Body of pancreas (tissue), 4 donors: Measurements from ENCODE around the gene ZNF205. TPM values are rescaled to one million over a fixed set of nuclear protein-coding genes. Genes with fewer than 3 reads are reported as not detected.

Experiments used
- ATAC-seq: fragments of 150-250 bp; one replicate; pipeline ENCODE4 v1.9.1; 2016
- DNase-seq, 4 donors: peaks; one replicate each; pipeline ENCODE4 v3.0.0-alpha.2; 2019
- H3K27ac ChIP-seq, 4 donors: fragments of 200-600 bp; sonication (generic); 1 replicate in 3 of 4; 2 replicates in 1 of 4; pipeline versions ENCODE4 v1.5.1 to v1.6.1; 2016 to 2019; ENCODE audit warnings: mild to moderate bottlenecking in 1 of 4, mixed read lengths in 1 of 4, moderate library complexity in 1 of 4
- H3K27me3 ChIP-seq, 2 donors: fragments of 200-600 bp; sonication (generic); one replicate each; pipeline ENCODE4 v1.6.0; 2016; ENCODE audit warnings: mild to moderate bottlenecking in 1 of 2
- H3K36me3 ChIP-seq, 2 donors: fragments of 200-600 bp; sonication (generic); replicated peaks in 1 of 2; 2 replicates each; pipeline ENCODE4 v1.5.1; 2016; ENCODE audit warnings: low read depth in 2 of 2; ENCODE audit not compliant: insufficient read depth in 1 of 2
- H3K4me1 ChIP-seq: fragments of 200-600 bp; sonication (generic); one replicate; pipeline ENCODE4 v1.6.0; 2016
- H3K4me3 ChIP-seq, 2 donors: fragments of 200-600 bp; sonication (generic); 1 replicate in 1 of 2; 2 replicates in 1 of 2; pipeline ENCODE4 v1.5.1; 2016 to 2019
- H3K9me3 ChIP-seq, 3 donors: fragments of 200-600 bp; sonication (generic); 1 replicate in 2 of 3; 2 replicates in 1 of 3; pipeline ENCODE4 v1.5.1; 2016
- POLR2A ChIP-seq, 3 donors: fragments of 450-650 bp; IDR thresholded peaks; one replicate each; pipeline ENCODE4 v1.6.1; 2016; ENCODE audit warnings: antibody characterized with exemption in 3 of 3, mild to moderate bottlenecking in 2 of 3
- WGBS, 2 donors: methylation state at CpG; one replicate each; pipeline ENCODE4 v1.1.5; 2017; 5-methylcytosine and 5-hydroxymethylcytosine counted together
- intact Hi-C: fragments of 100-400 bp; cut with DNase I; formaldehyde crosslinking; loops from one replicate; pipeline ENCODE4 v1.15.1; 2023
- total RNA-seq, 2 donors: library from RNA; depleted of rRNA; stranded (reverse); fragments of >200 nt; gene quantifications; one replicate each; pipeline ENCODE4 v1.1.0, GENCODE V29; 2016
- TF ChIP-seq, protein P1 (sequence below), 7 experiments: fragments of 450-650 bp in 4 of 7; fragments of 200-600 bp in 3 of 7; sonication (generic) in 3 of 7; IDR thresholded peaks; one replicate each; pipeline ENCODE4 v1.5.1; 2016 to 2019; ENCODE audit warnings: antibody characterized with exemption in 7 of 7

ZNF205 gene
- 10 to 100 TPM; 14.2 to 20.0 TPM for total RNA-seq

DNA sequence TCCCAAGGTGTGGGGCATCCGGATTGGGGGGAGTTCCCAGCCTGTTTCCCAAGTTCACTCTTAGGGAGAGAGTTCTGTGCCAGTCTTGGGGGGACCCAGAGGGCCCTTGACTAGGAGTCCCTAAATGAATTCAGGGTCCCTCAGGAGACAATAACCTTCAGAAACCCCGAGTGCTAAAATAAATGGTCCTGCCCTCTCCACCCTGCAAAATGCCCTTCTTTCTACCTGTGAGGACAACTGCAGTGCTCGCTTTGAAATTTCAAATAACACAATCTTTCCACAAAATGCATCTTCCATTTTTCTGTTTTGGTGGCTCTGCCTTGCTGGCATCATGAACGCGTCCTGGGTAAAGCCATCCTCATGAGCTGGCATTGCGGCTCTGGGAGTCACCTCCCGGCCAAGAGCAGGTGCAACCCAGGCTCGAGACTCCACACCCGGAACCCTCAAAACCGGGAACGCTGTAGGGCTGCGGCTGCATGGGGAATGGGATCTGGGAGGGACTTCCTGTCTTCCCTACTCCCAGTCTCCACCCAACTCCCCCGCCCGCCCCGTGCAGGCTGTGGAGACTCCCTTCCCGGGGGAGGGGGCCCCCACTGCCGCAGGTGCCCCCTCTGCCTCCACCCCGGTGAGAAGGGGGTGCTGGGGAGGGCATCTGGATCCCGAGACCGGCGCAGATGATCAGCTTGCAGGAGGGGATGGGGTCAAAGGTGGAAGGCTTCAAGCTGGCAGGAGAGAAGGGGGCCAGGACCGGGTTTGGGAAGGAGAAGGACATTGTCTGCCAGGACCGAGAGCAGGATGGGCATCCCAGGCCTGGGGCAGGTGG lies at the start of gene ZNF205:
Gene ZNF205, plus strand, starts transcription at position 529 of the 823 bp plus-strand sequence. CDS start 845 bp downstream, outside the sequence.
- Histone ChIP-seq H3K27ac (peak within 1 kb of the TSS in 3 of 4 donors; percentile 38 to 69 (median 56)), H3K4me1 (peaks cover 31% of the 10 kb centered on the region), H3K27me3 (no peaks in the 10 kb centered on the region), H3K9me3 (no peaks in the 10 kb centered on the region), H3K4me3 (peak within 1 kb of the TSS; percentile 51 to 68), H3K36me3 (no peaks in the 10 kb centered on the region)
- intact Hi-C loops, result loop anchor here (10.0 kb wide), 1 partner anchor 57 kb away; no protein-coding TSS in a partner anchor
- WGBS, 2 donors, result 7 to 8% methylated on average over 19 to 22 of the region's 23 CpGs
- DNase-seq (peak; percentile 83 to 86 (median 86)), ATAC-seq (peak; percentile 95)
- TF ChIP-seq, protein P1, sequence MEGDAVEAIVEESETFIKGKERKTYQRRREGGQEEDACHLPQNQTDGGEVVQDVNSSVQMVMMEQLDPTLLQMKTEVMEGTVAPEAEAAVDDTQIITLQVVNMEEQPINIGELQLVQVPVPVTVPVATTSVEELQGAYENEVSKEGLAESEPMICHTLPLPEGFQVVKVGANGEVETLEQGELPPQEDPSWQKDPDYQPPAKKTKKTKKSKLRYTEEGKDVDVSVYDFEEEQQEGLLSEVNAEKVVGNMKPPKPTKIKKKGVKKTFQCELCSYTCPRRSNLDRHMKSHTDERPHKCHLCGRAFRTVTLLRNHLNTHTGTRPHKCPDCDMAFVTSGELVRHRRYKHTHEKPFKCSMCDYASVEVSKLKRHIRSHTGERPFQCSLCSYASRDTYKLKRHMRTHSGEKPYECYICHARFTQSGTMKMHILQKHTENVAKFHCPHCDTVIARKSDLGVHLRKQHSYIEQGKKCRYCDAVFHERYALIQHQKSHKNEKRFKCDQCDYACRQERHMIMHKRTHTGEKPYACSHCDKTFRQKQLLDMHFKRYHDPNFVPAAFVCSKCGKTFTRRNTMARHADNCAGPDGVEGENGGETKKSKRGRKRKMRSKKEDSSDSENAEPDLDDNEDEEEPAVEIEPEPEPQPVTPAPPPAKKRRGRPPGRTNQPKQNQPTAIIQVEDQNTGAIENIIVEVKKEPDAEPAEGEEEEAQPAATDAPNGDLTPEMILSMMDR (IDR thresholded peaks at IDR 0.05), result peak in 3 of 7 experiments; percentile 3 to 8 (median 8)
- TF ChIP-seq POLR2A (IDR thresholded peaks at IDR 0.05), result peak in 2 of 3 donors; percentile 30 to 48

DNA sequence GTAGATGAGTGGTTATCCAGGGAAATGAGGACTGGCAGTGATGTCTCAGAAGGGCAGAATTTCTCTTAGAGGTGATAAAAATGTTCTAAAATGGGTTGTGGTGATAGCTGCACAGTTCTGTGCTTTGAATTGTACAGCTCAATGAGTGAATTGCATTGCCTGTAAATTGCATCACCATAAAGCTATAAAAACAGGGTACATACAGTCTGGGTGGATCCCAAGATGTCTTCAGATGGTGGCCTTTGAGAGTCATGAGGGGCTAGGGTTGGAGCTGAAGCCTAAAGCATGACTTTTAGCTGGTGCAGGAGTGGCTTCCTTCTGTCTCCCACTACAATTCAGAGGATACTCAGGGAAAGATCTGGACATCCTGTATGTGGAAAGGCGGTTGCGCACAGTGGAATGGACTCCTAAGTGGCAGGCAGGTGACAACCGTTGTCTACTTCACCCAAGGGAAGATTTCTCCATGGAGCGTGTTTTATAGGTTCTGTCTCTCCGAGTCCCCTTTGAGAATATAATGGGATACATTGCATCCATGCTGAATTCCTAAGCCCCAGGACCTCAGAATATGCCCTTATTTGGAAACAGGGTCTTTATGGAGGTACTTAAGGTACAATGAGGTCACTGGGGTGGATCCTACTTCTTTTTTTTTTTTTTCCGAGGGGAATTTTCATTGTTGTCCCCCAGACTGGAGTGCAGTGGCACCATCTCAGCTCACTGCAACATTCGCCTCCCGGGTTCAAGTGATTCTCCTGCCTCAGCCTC lies 48.6 kb upstream of the ZNF205 start:
- H3K27ac ChIP-seq, result peak overlapping the region in 1 of 4 donors; percentile 97

DNA sequence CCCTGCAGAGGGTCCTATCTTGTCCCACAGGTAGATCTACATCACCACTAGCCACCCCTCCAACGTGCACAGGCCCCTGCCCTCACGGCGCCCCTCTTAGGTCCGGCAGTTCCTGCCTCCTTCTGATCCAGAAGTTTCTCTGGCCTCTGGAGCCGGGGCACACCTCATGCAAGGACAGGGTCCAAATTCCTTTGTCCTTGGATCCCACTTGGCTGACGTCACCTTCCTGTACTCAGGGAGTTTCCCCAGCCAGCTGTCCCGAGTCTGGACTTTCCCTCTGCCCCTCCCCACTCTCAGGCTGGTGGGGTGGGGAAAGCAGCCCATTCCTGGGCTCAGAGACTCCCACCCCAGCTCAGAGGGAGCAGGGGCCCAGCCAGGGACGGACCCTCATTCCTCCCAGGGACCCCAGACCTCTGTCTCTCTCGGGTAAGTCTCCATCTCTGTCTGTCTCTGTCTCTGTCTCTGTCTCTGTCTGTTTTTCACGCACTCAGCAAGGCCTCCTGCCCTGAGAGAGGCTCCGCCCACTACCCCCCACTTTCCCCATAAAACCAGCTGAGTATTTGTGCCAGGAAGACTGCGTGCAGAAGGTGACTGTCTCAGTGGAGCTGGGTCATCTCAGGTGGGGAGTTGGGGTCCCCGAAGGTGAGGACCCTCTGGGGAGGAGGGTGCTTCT lies 47.2 kb upstream of the ZNF205 start, which contains the start of gene IL32:
Gene IL32, plus strand, starts transcription at position 572 of the 673 bp plus-strand sequence. CDS start 172 bp downstream, outside the sequence.
- Histone ChIP-seq H3K27me3 (no peaks in the 10 kb centered on the region), H3K4me3 (peak within 1 kb of the TSS; percentile 48 to 68), H3K4me1 (peaks cover 43% of the 10 kb centered on the region), H3K9me3 (no peaks in the 10 kb centered on the region), H3K36me3 (peaks cover 4 to 7% of the 10 kb centered on the region in 2 donors), H3K27ac (peak within 1 kb of the TSS; percentile 86 to 97 (median 94))
- 18 to 25% methylated on average over 5 to 13 of the region's 13 CpGs for WGBS, 2 donors
- peak; percentile 95 for ATAC-seq
- peak; percentile 55 to 95 (median 94) for TF ChIP-seq POLR2A (IDR thresholded peaks at IDR 0.05)
- TF ChIP-seq, protein P1 (IDR thresholded peaks at IDR 0.05), result no peak
- intact Hi-C loops, result no loop called here
- peak; percentile 93 to 97 (median 96) for DNase-seq

More for the DNA sequence above, 48.6 kb upstream of the ZNF205 start:
- WGBS, 2 donors, result 80 to 93% methylated on average over 4 to 8 of the region's 8 CpGs
- no peak for ATAC-seq
- Histone ChIP-seq H3K36me3 (peaks cover 0 to 4% of the 10 kb centered on the region in 2 donors), H3K4me1 (peaks cover 51% of the 10 kb centered on the region), H3K27me3 (no peaks in the 10 kb centered on the region), H3K4me3 (no peak overlapping the region), H3K9me3 (no peaks in the 10 kb centered on the region)
- no peak for DNase-seq
- no peak for TF ChIP-seq POLR2A (IDR thresholded peaks at IDR 0.05)
- TF ChIP-seq, protein P1 (IDR thresholded peaks at IDR 0.05), result no peak
- intact Hi-C loops, result no loop called here

DNA sequence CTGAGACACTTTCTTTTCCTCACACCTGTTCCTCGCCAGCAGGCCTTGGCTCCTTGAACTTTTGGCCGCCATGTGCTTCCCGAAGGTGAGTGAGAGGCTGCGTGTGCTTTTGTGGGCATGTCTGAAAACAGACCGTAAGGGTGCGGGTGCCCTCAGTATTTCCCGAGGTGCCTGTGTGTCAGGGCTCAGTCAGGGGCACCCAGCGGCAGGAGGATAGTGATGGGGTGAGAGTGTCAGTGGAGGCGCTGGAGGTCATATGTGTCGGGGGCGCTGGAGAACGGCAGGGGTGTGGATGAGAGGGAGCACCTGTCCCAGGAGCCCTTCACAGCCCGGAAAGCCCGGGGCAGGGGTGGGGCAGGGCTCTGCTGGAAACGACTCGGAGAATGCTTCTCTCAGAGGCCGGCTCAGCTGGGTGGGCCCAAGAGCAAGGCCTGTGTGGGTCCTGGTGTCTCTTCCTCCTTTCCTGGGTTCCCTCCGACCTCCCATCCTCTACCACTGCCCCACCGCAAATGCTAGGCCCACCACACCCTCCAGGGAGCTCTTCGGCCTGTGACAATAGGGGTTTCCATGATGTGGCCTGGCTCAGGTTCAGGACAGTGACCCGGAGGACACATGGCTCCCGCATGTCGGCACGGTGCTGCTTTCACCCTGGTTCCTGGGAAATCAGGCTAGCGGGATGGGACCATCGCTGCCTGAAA lies 46.5 kb upstream of the ZNF205 start:
- H3K27ac ChIP-seq, result peak overlapping the region; percentile 86 to 97 (median 94)
- peak; percentile 28 for ATAC-seq
- H3K9me3 ChIP-seq, result no peaks in the 10 kb centered on the region
- intact Hi-C loops, result no loop called here
- DNase-seq, result peak in 2 of 4 donors; percentile 30 to 35
- TF ChIP-seq, protein P1 (IDR thresholded peaks at IDR 0.05), result no peak
- TF ChIP-seq POLR2A (IDR thresholded peaks at IDR 0.05), result peak in 1 of 3 donors; percentile 8
- H3K4me3 ChIP-seq, result peak overlapping the region; percentile 48 to 68
- no peaks in the 10 kb centered on the region for H3K27me3 ChIP-seq
- 31 to 45% methylated on average over 7 to 26 of the region's 26 CpGs for WGBS, 2 donors
- peaks cover 38% of the 10 kb centered on the region for H3K4me1 ChIP-seq
- peaks cover 4 to 7% of the 10 kb centered on the region in 2 donors for H3K36me3 ChIP-seq
